Lower leg skin (tissue), 4 donors: Measurements from ENCODE around the gene MICALL2. TPM values are rescaled to one million over a fixed set of nuclear protein-coding genes. Genes with fewer than 3 reads are reported as not detected.

Source experiments
- DNase-seq, 2 donors: peaks; one replicate each; pipeline ENCODE4 v3.0.0-alpha.2; 2019; ENCODE audit warnings: low spot score in 2 of 2
- H3K4me3 ChIP-seq: fragments of 200-600 bp; sonication (generic); 2 replicates; pipeline ENCODE4 v1.5.1; 2017; ENCODE audit warnings: mild to moderate bottlenecking, low read depth; ENCODE audit not compliant: poor library complexity, severe bottlenecking
- POLR2A ChIP-seq, 2 donors: fragments of 450-650 bp; IDR thresholded peaks; one replicate each; pipeline ENCODE4 v1.6.1; 2016 to 2017; ENCODE audit warnings: antibody characterized with exemption in 2 of 2, mild to moderate bottlenecking in 1 of 2, moderate library complexity in 1 of 2
- WGBS, 2 donors: methylation state at CpG; one replicate each; pipeline ENCODE4 v1.1.5; 2018; 5-methylcytosine and 5-hydroxymethylcytosine counted together
- intact Hi-C: fragments of 100-400 bp; cut with DNase I; formaldehyde crosslinking; loops from one replicate; pipeline ENCODE4 v1.15.0; 2023; ENCODE audit warnings: low total_unique reads
- total RNA-seq, 4 donors: library from RNA; depleted of rRNA; stranded (reverse); fragments of >200 nt; gene quantifications; one replicate each; pipeline ENCODE4 v1.1.0, GENCODE V29; 2016
- TF ChIP-seq, protein P1 (sequence below), 3 donors: fragments of 450-650 bp; IDR thresholded peaks; one replicate each; pipeline ENCODE4 v1.5.1; 2016; ENCODE audit warnings: antibody characterized with exemption in 3 of 3, mild to moderate bottlenecking in 3 of 3, moderate library complexity in 2 of 3

Gene MICALL2
- total RNA-seq, 4 donors from 2014 or later, result 10.4 to 17.0 (median 14.0) TPM

DNA sequence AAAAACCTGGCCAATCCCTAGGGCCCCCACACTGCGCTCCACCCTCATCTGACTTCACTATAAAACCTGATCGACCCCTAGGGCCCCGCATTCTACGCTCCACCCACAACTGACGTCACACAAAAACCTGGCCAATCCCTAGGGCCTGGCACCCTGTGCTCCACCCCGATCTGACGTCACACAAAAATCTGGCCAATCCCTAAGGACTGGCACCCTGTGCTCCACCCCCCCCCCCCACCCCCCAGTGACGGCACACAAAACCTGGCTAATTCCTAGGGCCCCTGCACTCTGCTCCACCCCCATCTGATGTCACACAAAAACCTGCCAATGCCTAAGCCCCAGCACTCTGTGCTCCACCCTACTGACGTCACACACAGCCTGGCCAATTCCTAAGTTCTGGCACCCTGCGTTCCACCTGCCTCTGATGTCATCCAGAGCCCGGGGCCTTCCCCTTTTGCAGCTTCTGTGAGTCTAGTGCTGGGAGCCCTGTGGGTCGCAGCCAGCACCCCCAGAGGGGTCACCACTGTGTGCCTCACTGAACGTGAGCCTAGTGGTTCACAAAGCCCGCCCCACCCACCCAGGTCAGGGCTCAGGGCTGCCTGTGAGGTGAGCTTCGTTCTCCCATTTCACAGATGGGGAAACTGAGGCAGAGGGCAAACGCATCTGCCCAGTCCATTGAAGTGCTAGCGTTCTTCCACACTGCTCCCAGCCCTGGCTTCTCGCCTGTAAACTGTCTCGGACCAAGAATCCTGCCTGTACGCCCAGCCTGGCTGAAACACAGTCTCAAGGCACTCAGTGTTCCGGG is 40.6 kb downstream of the MICALL2 start:
- no peak for TF ChIP-seq POLR2A (IDR thresholded peaks at IDR 0.05)
- TF ChIP-seq, protein P1, sequence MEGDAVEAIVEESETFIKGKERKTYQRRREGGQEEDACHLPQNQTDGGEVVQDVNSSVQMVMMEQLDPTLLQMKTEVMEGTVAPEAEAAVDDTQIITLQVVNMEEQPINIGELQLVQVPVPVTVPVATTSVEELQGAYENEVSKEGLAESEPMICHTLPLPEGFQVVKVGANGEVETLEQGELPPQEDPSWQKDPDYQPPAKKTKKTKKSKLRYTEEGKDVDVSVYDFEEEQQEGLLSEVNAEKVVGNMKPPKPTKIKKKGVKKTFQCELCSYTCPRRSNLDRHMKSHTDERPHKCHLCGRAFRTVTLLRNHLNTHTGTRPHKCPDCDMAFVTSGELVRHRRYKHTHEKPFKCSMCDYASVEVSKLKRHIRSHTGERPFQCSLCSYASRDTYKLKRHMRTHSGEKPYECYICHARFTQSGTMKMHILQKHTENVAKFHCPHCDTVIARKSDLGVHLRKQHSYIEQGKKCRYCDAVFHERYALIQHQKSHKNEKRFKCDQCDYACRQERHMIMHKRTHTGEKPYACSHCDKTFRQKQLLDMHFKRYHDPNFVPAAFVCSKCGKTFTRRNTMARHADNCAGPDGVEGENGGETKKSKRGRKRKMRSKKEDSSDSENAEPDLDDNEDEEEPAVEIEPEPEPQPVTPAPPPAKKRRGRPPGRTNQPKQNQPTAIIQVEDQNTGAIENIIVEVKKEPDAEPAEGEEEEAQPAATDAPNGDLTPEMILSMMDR (IDR thresholded peaks at IDR 0.05), result no peak
- WGBS, 2 donors, result 60% methylated on average over 20 to 21 of the region's 21 CpGs
- H3K4me3 ChIP-seq, result no peak overlapping the region
- intact Hi-C loops, result no loop called here
- DNase-seq, result no peak

DNA sequence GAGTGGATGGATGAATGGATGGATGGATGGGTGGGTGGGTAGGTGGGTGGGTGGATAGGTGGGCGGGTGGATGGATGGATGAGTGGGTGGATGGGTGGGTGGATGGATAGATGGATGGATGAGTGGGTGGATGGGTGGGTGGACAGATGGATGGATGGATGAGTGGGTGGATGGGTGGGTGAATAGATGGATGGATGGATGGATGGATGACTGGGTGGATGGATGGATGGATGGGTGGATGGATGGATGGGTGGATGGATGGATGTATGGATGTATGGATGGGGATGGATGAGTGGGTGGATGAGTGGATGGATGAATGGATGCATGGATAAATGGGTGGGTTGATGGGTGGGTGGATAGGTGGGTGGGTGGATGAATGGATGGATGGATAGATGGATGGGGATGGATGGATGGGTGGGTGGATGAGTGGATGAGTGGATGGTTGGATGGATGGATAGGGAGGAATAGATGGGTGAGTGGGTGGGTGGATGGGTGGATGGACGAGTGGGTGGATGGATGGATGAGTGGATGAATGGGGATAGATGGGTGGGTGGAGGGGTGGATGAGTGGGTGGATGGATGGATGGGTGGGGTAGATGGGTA is 43.8 kb downstream of the MICALL2 start:
- WGBS, 2 donors, result 75 to 82% methylated on average over 2 of the region's 2 CpGs
- no peak for DNase-seq
- no peak for TF ChIP-seq POLR2A (IDR thresholded peaks at IDR 0.05)
- TF ChIP-seq, protein P1 (IDR thresholded peaks at IDR 0.05), result no peak
- H3K4me3 ChIP-seq, result no peak overlapping the region
- intact Hi-C loops, result no loop called here

DNA sequence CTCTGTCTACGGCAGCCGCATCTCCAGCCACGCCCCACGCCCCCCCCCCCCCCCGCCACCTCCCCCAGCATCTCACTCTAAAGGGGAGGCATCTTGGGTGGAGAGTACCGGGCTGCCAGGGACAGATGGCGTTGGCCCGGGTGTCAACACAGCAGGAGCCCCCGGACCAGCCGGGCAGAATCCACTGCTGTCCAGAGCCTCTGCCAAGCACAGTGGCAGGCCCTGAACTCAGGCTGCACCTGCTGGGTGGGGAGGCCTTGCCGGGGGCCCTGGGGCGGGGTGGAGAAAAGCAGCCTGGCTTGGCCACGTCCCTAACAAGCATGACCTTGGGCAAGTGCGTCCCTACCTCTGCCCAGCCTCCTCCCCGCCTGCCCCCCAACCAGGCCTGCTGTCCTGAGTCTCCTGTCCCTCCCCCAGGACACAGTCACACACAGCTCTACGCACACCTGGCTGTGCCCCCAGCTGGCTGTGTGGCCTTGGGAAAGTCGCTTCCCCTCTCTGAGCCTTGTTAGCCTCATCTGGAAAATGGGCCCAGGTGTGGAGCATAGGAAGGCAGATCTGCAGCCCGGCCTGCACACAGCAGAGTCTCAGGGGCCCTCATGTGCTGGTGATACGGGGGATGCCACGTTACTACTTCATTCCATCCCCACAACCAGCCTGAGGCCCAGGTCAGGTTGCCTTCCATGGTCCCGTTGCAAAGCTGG is 45.2 kb downstream of the MICALL2 start:
- 43 to 57% methylated on average over 16 to 19 of the region's 21 CpGs for WGBS, 2 donors
- intact Hi-C loops, result no loop called here

DNA sequence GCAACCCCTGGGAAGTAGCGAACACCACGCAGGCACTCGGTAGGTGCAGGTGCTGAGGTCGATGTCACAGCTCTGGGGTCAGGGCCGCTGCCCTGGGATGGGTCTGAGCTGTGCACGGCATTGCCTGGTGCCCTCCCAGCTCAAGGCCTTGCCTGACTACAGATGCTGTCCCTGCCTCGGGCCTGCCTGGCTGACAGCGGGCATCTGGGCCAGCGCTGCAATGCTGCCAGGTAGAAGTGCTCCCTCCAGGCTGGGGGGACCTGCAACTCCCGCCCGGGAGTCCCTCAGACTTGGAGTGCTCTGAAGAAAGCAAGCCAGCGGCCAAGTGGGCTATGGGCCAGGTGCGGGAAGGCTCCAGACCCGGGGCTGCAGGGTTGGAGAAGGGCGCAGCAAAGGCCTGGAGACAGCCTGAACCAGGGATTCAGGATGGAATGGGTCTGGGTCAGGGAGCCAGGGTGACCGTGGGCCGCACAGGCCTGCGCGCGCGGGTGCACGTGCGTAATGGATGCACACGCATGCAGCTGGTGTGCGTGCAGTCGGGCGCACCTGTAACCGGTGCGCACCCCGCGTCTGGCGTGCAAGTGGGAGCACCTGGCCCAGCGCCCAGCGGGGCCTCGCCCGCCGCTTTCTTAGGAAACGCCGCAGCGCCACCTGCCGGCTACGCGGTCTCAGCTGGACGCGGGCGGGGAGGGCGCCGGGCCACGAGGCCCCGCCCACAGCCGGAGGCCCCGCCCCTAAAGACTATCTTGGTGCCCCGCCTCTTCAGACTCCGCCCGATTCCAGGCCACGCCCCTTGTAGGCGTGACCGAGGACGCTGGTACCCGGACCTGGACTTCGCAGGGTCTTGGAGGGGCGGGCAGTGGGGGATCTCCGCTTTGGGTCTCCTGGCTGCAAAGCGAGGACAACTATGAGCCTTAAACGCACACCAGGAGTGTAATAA is 46.7 kb downstream of the MICALL2 start:
- no peak overlapping the region for H3K4me3 ChIP-seq
- TF ChIP-seq, protein P1 (IDR thresholded peaks at IDR 0.05), result no peak
- no peak for TF ChIP-seq POLR2A (IDR thresholded peaks at IDR 0.05)
- intact Hi-C loops, result no loop called here
- peak; percentile 44 to 93 for DNase-seq
- WGBS, 2 donors, result 0 to 18% methylated on average over 4 to 30 of the region's 65 CpGs

More for the DNA sequence above, 45.2 kb downstream of the MICALL2 start:
- DNase-seq, result no peak
- no peak for TF ChIP-seq POLR2A (IDR thresholded peaks at IDR 0.05)
- TF ChIP-seq, protein P1 (IDR thresholded peaks at IDR 0.05), result no peak
- no peak overlapping the region for H3K4me3 ChIP-seq

DNA sequence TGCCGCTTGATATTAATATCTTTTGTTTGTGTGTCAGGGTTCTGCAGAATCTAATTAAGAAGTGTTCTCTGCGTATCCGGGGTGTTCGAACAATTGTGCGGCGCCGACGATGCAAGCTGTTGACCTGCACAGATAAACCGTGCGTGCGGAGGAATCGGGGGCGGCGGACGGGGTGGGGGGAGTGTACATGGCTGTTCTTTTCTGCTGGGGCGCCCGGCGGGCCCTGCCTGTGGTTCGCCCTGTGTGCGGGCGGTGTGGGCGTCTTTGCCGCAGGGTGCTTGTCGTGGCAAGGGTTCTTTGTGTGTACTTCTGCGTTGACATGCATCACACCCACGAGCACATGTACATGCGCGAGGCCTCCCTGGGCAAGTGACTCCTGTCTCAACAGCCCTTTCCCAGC is 47.9 kb downstream of the MICALL2 start:
- DNase-seq, result no peak
- WGBS, 2 donors, result 85 to 86% methylated on average over 27 to 28 of the region's 28 CpGs
- TF ChIP-seq, protein P1 (IDR thresholded peaks at IDR 0.05), result no peak
- TF ChIP-seq POLR2A (IDR thresholded peaks at IDR 0.05), result no peak

More for the DNA sequence above, 47.9 kb downstream of the MICALL2 start:
- H3K4me3 ChIP-seq, result no peak overlapping the region
- intact Hi-C loops, result no loop called here
